CD4-positive, alpha-beta T cell treated with Interleukin-15 for 4 hours (primary cell): Measurements from ENCODE around the gene PVALB.

ENCODE experiments used
- DNase-seq: peaks from one replicate; pipeline ENCODE4 v3.0.0-alpha.2; 2020; ENCODE audit warnings: low spot score

Gene PVALB

DNA sequence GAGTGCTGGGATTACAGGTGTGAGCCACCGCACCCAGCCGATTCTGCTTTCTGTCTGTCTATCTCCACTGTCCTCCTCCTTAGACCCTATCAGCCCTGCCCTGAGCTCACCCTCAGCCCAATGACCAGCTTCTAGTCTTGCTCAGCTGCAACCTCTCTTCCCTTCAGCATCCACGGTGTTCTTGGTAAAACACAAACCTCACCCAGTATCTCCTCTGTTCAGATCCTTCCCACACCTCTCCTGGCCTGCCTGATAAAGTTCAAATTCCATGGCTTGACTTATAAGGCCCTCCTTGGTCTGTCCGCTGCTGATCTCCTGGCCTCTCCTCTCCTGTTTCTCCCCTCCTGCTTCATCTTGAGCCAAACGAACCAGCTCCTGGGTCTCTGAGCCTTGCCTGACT is 29.4 kb upstream of the PVALB start:
- DNase-seq = no peak

DNA sequence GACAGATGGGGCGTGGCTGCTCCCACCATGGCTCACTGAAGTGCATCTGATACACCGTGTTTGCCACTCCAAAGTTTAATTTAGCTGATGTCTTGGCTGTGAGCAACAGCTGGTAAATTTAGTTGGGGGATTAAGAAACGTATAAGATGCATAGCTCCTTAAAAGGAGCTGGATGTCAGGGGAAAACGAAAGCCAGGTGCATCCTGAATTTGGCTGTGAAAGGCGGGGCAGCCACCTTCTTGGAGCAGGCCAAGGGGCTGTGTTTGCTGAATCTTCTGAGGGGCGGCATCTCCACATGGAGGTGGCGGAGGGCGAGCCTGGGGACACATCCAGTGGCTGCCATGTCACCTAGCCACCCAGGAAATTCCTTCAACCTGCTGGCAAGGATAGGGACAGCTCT is 23.3 kb upstream of the PVALB start:
- DNase-seq = no peak

- DNase-seq = no peak
These were observed 22.7 kb upstream of the PVALB start for GRCh38 chr22:36839356-36840073.

DNA sequence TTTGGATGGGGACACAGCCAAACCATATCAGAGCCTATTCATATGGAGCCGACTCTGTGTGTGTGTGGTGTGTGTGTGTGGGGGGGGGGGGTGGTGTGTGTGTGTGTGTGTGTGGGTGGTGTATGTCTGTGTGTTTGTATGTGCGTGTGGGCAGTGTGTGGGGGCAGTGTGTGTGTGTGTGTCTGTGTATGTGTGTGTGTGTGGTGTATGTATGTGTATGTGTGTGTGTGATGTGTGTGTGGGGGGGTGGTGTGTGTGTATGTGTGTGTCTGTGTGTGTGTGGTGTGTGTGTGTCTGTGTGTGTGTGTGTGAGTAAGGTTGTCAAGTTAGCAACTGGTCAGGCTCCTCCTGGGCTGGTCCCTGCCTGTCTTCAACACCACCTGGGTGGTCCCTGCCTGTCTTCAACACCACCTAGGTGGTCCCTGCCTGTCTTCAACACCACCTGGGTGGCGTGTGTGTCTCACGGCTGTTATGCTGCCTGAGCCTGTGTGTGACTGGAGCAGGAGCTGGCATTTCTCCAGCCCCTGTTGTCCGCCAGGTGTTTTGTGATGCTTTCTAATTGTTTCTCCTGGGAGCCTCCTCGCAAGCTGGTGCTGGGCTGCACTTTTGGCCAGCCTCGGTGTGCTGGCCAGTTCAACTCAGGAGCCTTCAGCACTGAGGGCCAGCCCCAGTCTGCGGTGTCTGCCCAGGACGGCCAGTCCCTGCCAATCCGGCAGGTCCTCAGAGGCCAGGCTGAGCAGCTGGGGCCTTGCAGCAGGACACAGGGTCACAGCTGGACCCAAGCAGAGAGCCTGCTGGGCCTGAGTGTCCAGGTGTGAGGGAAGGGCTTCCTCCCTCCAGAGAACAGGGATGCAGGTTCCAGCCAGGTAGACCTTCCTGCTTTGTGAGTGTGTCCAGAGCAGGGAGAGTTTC is 21.5 kb upstream of the PVALB start:
- no peak for DNase-seq

- no peak for DNase-seq
These were observed 19.1 kb upstream of the PVALB start for GRCh38 chr22:36835903-36836302.

GRCh38 chr22:36833073-36833472 is 16.2 kb upstream of the PVALB start:
- DNase-seq = no peak

- DNase-seq = no peak
These were observed 14.9 kb upstream of the PVALB start for GRCh38 chr22:36831717-36832116.

DNA sequence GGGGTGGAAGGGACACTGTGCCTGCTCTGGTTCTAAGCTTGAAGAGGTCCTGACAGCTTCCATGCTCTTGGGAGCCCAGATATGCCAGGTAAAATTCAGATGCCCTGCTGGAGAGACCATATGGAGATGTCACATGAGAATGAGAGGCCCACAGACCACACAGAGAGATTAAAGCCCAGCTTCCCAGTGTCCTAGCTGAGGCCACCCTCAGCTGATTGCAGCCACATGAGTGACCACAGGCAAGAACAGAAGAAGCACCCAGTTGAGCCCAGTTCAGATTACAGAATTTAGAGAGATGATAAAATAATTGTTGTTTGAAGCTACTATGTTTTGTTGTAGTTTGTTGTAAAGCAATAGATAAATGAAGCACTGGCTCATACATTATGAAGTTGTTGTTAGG is 14.4 kb upstream of the PVALB start:
- no peak for DNase-seq

DNA sequence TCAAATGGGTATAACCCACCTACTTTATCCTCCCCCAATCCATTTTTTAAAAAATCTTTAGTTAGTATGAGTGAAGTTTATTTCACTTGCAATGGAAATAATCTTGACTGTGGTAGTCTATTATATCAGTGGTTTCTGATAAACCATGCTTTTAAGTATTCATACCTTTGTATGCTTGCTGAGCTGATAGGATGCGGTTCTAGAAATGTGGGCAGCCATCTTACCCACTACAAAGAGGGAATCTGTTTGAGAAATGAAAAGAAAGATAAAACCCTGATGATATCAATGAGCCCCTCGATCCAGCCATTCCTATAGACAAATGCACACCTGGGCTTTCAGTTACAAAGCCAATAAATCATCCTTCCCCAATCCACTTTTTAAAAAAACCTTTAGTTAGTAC is 13.8 kb upstream of the PVALB start:
- DNase-seq = no peak

DNA sequence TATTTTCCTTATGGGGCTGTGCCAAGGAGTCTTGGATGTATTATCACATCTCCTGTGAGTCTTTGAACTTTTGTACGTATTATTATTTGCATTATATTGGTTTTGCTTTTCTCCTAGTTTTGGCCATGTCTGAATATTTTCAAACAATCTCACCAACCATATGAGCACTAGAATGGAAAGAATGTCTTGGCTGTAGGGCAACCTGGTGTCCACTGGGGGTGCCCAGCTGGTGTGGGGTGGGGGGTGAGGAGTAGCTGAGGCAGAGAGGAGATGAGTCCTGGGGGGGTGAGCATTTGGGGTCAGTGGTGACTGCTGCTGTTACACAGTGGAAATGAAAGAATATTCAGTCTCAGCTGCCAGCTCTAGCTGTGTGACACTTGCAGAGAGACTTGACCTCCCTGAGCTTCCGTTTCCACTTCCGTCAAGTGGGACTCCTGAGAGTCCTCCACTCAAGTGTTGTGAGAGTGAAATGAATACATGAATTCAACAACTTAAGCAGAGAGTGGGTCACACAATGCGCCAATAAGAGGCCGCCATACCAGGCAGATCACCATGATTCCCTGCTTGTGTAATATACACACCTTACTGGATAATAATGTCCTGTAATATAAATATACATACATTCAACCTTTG is 12.7 kb upstream of the PVALB start:
- DNase-seq = no peak

DNA sequence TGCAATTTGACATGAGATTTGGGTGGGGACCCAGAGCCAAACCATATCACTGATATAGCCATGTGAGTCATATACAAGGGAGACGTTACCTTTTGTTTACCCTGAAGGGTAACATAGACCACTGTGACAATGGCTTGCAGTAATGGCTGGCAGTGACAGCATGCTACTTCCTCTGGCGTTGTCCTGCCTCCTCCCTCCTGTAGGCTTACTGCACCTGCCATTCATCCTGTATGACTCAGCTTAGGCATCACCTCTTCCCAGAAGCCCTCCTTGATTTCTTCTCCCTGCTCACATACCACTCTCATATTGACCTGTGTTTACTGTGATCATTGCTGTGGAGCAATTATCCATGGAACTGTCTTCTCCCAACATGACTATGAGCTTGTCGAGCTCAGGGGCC is 12.0 kb upstream of the PVALB start:
- DNase-seq = no peak

GRCh38 chr22:36826262-36826661 is 9.4 kb upstream of the PVALB start:
- no peak for DNase-seq

GRCh38 chr22:36824655-36825054 is 7.8 kb upstream of the PVALB start:
- no peak for DNase-seq

GRCh38 chr22:36823186-36823839 is 6.5 kb upstream of the PVALB start:
- DNase-seq = no peak

DNA sequence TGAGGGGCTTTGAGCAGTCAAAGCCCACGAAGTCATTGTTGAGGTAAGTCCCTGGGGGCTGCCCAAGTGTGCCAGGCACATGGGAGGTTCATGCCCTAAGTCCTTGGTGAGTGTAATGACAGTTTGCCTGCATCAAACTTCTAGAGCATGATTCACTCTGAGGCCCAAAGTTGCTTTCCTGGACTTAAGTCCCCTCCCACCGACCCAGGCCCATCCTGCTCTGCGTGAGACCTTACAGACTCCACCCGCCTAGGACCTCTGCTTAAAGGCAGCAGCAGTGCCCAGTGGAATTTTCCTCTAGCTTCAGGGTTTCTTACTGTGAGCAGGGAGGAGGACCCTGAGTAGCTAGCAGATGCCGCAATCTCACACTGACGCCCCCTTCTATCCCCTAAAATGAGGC is 5.7 kb upstream of the PVALB start:
- DNase-seq = no peak

- DNase-seq = no peak
These were observed 2.3 kb upstream of the PVALB start for GRCh38 chr22:36819112-36819511.

DNA sequence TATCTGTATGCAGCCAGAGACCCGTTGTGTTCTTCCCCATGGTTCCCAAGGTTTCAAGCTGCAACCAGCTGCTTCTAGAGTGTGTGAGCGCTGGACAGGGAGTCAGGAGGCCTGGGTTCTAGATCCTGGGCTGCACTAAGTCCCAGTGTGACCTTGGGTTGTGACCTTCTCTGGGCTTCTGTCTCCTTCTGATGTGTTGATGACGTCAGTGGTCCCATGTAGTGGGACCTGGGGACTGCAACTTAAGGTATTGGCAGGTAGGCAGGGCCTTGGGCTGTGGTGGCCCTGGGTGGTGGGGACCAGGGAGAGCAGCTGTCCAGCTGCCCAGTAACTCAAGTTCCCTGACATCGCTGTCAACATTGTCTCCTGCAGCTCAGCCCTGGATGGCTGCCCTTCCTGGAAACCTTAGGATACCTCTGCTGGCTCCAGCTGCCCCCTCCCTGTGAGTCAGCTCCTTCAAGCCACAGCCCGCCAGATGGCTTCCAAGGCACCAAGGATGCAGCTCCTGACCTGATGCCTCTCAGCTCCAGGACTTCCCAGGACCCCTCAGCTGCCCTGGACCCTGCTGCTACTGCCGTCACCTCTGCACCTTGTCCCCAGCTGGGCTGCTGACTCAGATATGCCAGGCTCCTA is 1.3 kb upstream of the PVALB start:
- no peak for DNase-seq

- DNase-seq = no peak
These were observed 652 bp upstream of the PVALB start for GRCh38 chr22:36817525-36817848.

- no peak for DNase-seq
These were observed 548 bp downstream of the PVALB start for GRCh38 chr22:36816339-36816635.

GRCh38 chr22:36815558-36816338 is 1.1 kb downstream of the PVALB start:
- DNase-seq = no peak

GRCh38 chr22:36814801-36815200 is 2.0 kb downstream of the PVALB start:
- DNase-seq = no peak
